ENCODE data around the gene ZC3H7B. TPM values are rescaled to one million over a fixed set of nuclear protein-coding genes. Genes with fewer than 3 reads are reported as not detected.

ZC3H7B gene
- total and polyA plus RNA-seq, 2 donors (not counting 3 experiments of a cell fraction or from before 2014, with no cell fraction given) = 66.8 to 95.9 TPM

DNA sequence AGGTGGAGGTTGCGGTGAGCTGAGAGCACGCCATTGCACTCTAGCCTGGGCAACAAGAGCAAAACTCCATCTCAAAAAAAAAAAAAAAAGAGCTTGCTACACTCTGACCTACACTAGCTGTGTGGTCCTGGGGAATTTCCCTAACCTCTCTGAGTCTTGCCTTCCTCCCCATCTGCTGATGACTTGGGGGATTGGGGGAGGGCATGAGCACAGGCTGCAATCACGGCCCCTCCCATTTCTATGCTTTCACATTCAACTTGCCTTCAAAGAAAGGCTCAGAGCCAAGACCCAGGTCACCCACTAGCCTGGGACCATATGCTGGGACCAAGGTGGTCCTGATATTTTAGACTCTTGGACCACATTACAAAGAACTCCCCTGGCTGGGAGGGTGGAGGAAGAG is 40.7 kb downstream of the ZC3H7B start:
- Histone ChIP-seq H3K27ac (ENCODE audit: insufficient read depth, low read depth, low read length) (no peak overlapping the region), H3K9me3 (replicated peaks; ENCODE audit: control insufficient read depth, insufficient read depth, low read length) (no peaks in the 10 kb centered on the region), H3K4me3 (replicated peaks in 1 of 3; ENCODE audit: insufficient read depth in 1 of 3, low read depth in 1 of 3, low read length in 3 of 3) (no peak overlapping the region), H3K79me2 (ENCODE audit: control insufficient read depth, insufficient read depth, low read length) (no peaks in the 10 kb centered on the region), H3K9ac (replicated peaks; ENCODE audit: extremely low read depth, insufficient read depth, low read length) (no peak overlapping the region), H3K4me2 (ENCODE audit: insufficient read depth, low read length) (no peak overlapping the region), H3K27me3 (ENCODE audit: control insufficient read depth in 2 of 2, insufficient read depth in 2 of 2, low read length in 2 of 2) (no peaks in the 10 kb centered on the region), H3K9me1 (replicated peaks; ENCODE audit: control insufficient read depth, extremely low read depth, insufficient read depth, low read length) (no peaks in the 10 kb centered on the region), H3K36me3 (ENCODE audit: control insufficient read depth in 2 of 2, extremely low read depth in 1 of 2, insufficient read depth in 2 of 2, low read length in 2 of 2) (peaks cover 6 to 57% of the 10 kb centered on the region in 2 experiments), H2AFZ (ENCODE audit: low read depth, low read length) (no peak overlapping the region), H4K20me1 (replicated peaks; ENCODE audit: control insufficient read depth, extremely low read depth, insufficient read depth, low read length) (no peaks in the 10 kb centered on the region), H3K4me1 (ENCODE audit: control insufficient read depth, extremely low read depth, insufficient read depth, low read length) (peaks cover 13% of the 10 kb centered on the region)
- dilution Hi-C loops (cut with MboI; ENCODE audit: extremely low pct_ligation_motif_present, low sequenced_read_pairs) = no loop called here
- POLR2A ChIA-PET = no interaction called here
- no peak for FAIRE-seq
- no peak for TF ChIP-seq POLR2A (IDR thresholded peaks at IDR 0.05; ENCODE audit: low read depth, low read length)
- TF ChIP-seq, protein P1, sequence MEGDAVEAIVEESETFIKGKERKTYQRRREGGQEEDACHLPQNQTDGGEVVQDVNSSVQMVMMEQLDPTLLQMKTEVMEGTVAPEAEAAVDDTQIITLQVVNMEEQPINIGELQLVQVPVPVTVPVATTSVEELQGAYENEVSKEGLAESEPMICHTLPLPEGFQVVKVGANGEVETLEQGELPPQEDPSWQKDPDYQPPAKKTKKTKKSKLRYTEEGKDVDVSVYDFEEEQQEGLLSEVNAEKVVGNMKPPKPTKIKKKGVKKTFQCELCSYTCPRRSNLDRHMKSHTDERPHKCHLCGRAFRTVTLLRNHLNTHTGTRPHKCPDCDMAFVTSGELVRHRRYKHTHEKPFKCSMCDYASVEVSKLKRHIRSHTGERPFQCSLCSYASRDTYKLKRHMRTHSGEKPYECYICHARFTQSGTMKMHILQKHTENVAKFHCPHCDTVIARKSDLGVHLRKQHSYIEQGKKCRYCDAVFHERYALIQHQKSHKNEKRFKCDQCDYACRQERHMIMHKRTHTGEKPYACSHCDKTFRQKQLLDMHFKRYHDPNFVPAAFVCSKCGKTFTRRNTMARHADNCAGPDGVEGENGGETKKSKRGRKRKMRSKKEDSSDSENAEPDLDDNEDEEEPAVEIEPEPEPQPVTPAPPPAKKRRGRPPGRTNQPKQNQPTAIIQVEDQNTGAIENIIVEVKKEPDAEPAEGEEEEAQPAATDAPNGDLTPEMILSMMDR (IDR thresholded peaks at IDR 0.05; ENCODE audit: extremely low read depth in 1 of 2, insufficient read depth in 1 of 2, low read depth in 1 of 2, low read length in 2 of 2) = no peak
- DNase-seq (ENCODE audit: low read depth, low spot score) = no peak
- no TSS peak for BruUV-seq (replicated peaks)
- intact Hi-C loops (cut with micrococcal nuclease) = no loop called here
- CTCF ChIA-PET = no interaction called here

DNA sequence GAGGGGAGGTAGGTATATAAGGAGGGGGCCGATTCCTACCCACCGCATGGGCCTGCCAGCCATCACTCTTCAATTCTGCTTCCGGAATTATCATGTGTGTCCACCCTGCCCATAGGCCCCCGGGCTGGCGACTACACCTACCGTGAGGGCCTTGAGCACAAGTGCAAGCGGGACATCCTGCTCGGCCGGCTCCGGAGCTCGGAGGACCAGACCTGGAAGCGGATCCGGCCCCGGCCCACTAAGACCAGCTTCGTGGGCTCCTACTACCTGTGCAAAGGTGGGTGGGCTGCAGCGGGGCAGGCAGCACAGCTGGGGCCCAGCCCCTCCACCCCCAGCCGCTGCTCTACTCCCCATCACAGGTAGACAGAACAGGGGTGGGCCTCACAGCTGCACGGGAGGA is 42.0 kb downstream of the ZC3H7B start:
- H4K20me1 ChIP-seq (replicated peaks; ENCODE audit: control insufficient read depth, extremely low read depth, insufficient read depth, low read length) = no peaks in the 10 kb centered on the region
- H3K9ac ChIP-seq (replicated peaks; ENCODE audit: extremely low read depth, insufficient read depth, low read length) = no peak overlapping the region
- dilution Hi-C loops (cut with MboI; ENCODE audit: extremely low pct_ligation_motif_present, low sequenced_read_pairs) = no loop called here
- TF ChIP-seq POLR2AphosphoS5 (IDR thresholded peaks at IDR 0.05; ENCODE audit: insufficient read depth, low read depth, low read length) = no peak
- TF ChIP-seq MYC (IDR thresholded peaks at IDR 0.05; ENCODE audit: low read depth, low read length) = no peak
- TF ChIP-seq GATA2 (IDR thresholded peaks at IDR 0.05; ENCODE audit: insufficient read depth, insufficient read length, low read depth, low read length) = no peak
- no peak for TF ChIP-seq JUN (IDR thresholded peaks at IDR 0.05; ENCODE audit: borderline replicate concordance, insufficient read depth, insufficient read length, low read depth)
- TF ChIP-seq FOS (IDR thresholded peaks at IDR 0.05; ENCODE audit: borderline replicate concordance, insufficient read depth, low read length) = no peak
- intact Hi-C loops (cut with micrococcal nuclease) = no loop called here
- BruUV-seq (replicated peaks) = no TSS peak
- peaks cover 8 to 64% of the 10 kb centered on the region in 2 experiments for H3K36me3 ChIP-seq (ENCODE audit: control insufficient read depth in 2 of 2, extremely low read depth in 1 of 2, insufficient read depth in 2 of 2, low read length in 2 of 2)
- FAIRE-seq = no peak
- ChIA-PET POLR2A (no interaction called here), CTCF (no interaction called here)
- no peaks in the 10 kb centered on the region for H3K9me3 ChIP-seq (replicated peaks; ENCODE audit: control insufficient read depth, insufficient read depth, low read length)
- H3K27ac ChIP-seq (ENCODE audit: insufficient read depth, low read depth, low read length) = no peak overlapping the region
- H3K27me3 ChIP-seq (ENCODE audit: control insufficient read depth in 2 of 2, insufficient read depth in 2 of 2, low read length in 2 of 2) = no peaks in the 10 kb centered on the region
- H2AFZ ChIP-seq (ENCODE audit: low read depth, low read length) = no peak overlapping the region
- H3K79me2 ChIP-seq (ENCODE audit: control insufficient read depth, insufficient read depth, low read length) = no peaks in the 10 kb centered on the region
- no peak for DNase-seq (ENCODE audit: low read depth, low spot score)
- no peaks in the 10 kb centered on the region for H3K9me1 ChIP-seq (replicated peaks; ENCODE audit: control insufficient read depth, extremely low read depth, insufficient read depth, low read length)
- H3K4me2 ChIP-seq (ENCODE audit: insufficient read depth, low read length) = no peak overlapping the region
- H3K4me1 ChIP-seq (ENCODE audit: control insufficient read depth, extremely low read depth, insufficient read depth, low read length) = peaks cover 13% of the 10 kb centered on the region
- no peak overlapping the region for H3K4me3 ChIP-seq (replicated peaks in 1 of 3; ENCODE audit: insufficient read depth in 1 of 3, low read depth in 1 of 3, low read length in 3 of 3)

Data from endothelial cell of umbilical vein (primary cell).